WERI-Rb-1 (cell line): ENCODE results near the gene GRID1.
"Not testable (repeated sequence)": the region's sequence is repeated elsewhere in the genome, so short reads cannot be mapped to it uniquely, and the experiment has no call there.

Experiments used
- DNase-seq: peaks from one replicate; pipeline ENCODE4 v3.0.0-alpha.2; 2020
- H3K27ac ChIP-seq: fragments of 250-450 bp; sonication (Bioruptor Pico); 2 replicates; pipeline ENCODE4 v1.5.1; 2020; ENCODE audit warnings: mild to moderate bottlenecking, moderate library complexity
- H3K27me3 ChIP-seq: fragments of 250-450 bp; sonication (Bioruptor Pico); 2 replicates; pipeline ENCODE4 v1.5.1; 2021; ENCODE audit warnings: mild to moderate bottlenecking, low read depth, moderate library complexity; ENCODE audit not compliant: insufficient read depth, severe bottlenecking
- H3K36me3 ChIP-seq: fragments of 250-450 bp; sonication (Bioruptor Pico); 2 replicates; pipeline ENCODE4 v1.5.1; 2020; ENCODE audit warnings: mild to moderate bottlenecking, moderate library complexity
- H3K4me3 ChIP-seq: 2 replicates; pipeline ENCODE4 v1.5.1; 2011; ENCODE audit warnings: low read depth, mild to moderate bottlenecking, control low read depth, low read length
- H3K9me3 ChIP-seq: fragments of 250-450 bp; sonication (Bioruptor Pico); 2 replicates; pipeline ENCODE4 v1.5.1; 2021; ENCODE audit warnings: mild to moderate bottlenecking, moderate library complexity; ENCODE audit not compliant: severe bottlenecking
- TF ChIP-seq, protein P1 (sequence below): IDR thresholded peaks from 2 replicates; pipeline ENCODE4 v1.5.1; 2011; ENCODE audit warnings: low read depth, mild to moderate bottlenecking, control low read depth, inconsistent platforms, low read length

GRID1 gene

GRCh38 chr10:86113044-86113443 is 253.6 kb downstream of the GRID1 start:
- H3K27ac ChIP-seq, result no peak overlapping the region
- no peaks in the 10 kb centered on the region for H3K9me3 ChIP-seq
- H3K4me3 ChIP-seq, result no peak overlapping the region
- H3K36me3 ChIP-seq, result no peaks in the 10 kb centered on the region
- TF ChIP-seq, protein P1, sequence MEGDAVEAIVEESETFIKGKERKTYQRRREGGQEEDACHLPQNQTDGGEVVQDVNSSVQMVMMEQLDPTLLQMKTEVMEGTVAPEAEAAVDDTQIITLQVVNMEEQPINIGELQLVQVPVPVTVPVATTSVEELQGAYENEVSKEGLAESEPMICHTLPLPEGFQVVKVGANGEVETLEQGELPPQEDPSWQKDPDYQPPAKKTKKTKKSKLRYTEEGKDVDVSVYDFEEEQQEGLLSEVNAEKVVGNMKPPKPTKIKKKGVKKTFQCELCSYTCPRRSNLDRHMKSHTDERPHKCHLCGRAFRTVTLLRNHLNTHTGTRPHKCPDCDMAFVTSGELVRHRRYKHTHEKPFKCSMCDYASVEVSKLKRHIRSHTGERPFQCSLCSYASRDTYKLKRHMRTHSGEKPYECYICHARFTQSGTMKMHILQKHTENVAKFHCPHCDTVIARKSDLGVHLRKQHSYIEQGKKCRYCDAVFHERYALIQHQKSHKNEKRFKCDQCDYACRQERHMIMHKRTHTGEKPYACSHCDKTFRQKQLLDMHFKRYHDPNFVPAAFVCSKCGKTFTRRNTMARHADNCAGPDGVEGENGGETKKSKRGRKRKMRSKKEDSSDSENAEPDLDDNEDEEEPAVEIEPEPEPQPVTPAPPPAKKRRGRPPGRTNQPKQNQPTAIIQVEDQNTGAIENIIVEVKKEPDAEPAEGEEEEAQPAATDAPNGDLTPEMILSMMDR, result no peak
- DNase-seq, result no peak
- H3K27me3 ChIP-seq, result no peaks in the 10 kb centered on the region

DNA sequence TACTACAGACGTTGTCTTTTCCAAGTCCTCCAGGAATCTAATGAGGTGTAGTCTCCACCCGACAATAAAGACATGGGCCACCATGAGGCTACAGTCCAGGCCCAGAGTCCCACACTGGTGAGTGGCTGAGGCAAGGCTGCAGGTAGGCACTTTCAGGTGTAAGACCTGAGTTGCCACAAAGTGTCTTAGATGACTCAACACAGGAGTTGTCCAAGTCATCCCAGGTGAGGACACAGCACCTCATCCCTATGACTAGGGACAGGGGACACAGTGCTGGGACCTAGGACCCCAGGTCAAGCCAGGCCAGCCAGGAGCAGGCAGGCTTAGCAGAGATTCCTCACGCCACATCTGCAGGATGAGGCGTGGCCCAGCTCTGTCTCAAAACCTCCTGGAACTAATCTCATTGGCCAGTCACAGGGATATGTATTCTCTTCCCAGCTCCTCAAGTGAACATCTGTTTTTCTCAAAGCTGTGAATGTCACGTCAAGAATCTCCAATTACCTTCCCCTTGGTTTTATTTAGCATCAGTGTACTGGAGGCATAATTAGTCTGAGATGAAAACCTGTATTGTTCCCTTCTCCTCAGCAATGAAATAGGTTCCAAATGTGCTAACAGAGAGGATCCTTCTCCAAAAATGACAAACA is 254.6 kb downstream of the GRID1 start:
- no peaks in the 10 kb centered on the region for H3K9me3 ChIP-seq
- H3K27ac ChIP-seq, result no peak overlapping the region
- H3K36me3 ChIP-seq, result no peaks in the 10 kb centered on the region
- H3K27me3 ChIP-seq, result no peaks in the 10 kb centered on the region
- no peak overlapping the region for H3K4me3 ChIP-seq
- TF ChIP-seq, protein P1, result no peak
- DNase-seq, result no peak

DNA sequence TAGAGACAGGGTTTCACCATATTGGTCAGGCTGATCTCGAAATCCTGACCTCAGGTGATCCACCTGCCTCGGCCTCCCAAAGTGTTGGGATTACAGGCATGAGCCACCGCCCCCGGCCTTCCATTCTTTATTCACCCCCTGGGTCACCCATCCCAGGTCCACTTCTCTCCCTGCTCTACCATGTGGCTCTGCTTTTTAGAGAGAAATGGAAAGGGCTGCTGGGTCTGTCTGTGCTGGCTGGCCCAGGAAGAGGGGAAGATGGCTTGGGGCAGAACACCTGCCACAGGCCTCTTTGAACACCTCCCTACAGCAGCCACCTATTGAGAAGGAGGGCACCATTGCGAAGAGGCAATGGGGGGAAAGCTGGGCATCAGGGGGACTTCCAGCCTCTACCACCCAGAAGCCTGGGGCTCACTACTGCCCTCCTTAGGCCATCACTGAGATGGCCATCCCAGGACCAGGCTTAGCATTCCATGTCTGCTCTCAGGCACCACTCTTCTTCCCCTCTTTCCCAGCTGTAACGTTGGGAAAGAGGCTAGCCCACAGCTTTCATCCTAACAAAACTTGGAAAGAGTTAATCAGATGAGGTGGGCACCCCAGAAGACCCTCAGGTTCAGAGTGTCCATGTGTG is 256.3 kb downstream of the GRID1 start:
- H3K27ac ChIP-seq, result no peak overlapping the region
- no peak for DNase-seq
- H3K9me3 ChIP-seq, result no peaks in the 10 kb centered on the region
- H3K4me3 ChIP-seq, result no peak overlapping the region
- H3K27me3 ChIP-seq, result no peaks in the 10 kb centered on the region
- TF ChIP-seq, protein P1, result peak; percentile 86
- H3K36me3 ChIP-seq, result no peaks in the 10 kb centered on the region

DNA sequence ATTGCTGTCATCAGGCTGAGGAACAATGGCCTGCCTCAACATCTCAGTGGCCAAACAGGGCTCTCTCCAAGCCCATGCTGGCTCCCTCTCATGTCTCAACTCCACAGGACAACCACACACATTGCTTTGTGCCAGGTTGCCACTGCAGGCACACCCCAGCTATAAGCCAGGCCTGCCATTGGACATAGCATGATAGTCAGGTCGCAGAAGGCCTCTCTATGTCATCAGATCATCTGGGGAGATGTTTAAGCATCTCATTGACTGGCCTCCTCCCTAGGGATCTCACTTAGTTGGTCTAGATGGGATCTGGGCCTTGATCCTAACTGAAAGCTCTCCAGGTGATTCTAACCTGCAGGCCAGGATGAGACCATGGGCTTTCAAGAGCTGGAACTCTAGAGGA is 257.2 kb downstream of the GRID1 start:
- Histone ChIP-seq H3K36me3 (no peaks in the 10 kb centered on the region), H3K27me3 (no peaks in the 10 kb centered on the region), H3K27ac (no peak overlapping the region), H3K9me3 (no peaks in the 10 kb centered on the region), H3K4me3 (no peak overlapping the region)
- DNase-seq, result no peak
- TF ChIP-seq, protein P1, result no peak

GRCh38 chr10:86108696-86109095 is 257.9 kb downstream of the GRID1 start:
- Histone ChIP-seq H3K9me3 (no peaks in the 10 kb centered on the region), H3K4me3 (no peak overlapping the region), H3K36me3 (no peaks in the 10 kb centered on the region), H3K27me3 (no peaks in the 10 kb centered on the region), H3K27ac (no peak overlapping the region)
- TF ChIP-seq, protein P1, result no peak
- no peak for DNase-seq

GRCh38 chr10:86107611-86108310 is 258.8 kb downstream of the GRID1 start:
- H3K9me3 ChIP-seq, H3K36me3 ChIP-seq, H3K27ac ChIP-seq, DNase-seq, H3K4me3 ChIP-seq, H3K27me3 ChIP-seq: not testable (repeated sequence)
